Measurements from ENCODE around the gene SGMS1.

DNA sequence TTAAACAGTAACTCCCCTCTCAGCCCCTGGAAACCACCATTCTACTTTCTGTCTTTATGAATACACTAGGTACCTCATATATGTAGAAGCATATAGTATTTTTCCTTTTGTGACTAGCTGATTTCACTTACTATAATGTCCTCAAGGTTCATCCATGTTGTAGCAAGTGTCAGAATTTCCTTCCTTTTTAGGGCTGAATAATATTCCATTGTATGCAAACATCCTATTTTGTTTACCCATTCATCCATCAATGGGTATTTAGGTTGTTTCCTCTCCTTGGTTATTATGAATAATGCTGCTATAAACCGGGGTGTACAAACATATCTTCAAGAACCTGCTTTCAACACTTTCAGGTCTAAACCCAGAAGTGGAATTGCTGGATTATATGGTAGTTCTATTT lies 125.3 kb downstream of the SGMS1 start:
- TF ChIP-seq CTCF (IDR thresholded peaks at IDR 0.05; ENCODE audit: extremely low read depth in 1 of 2, insufficient read depth in 1 of 2, low read depth in 1 of 2, low read length in 2 of 2) (no peak), POLR2A (IDR thresholded peaks at IDR 0.05; ENCODE audit: low read depth, low read length) (no peak), GATA2 (IDR thresholded peaks at IDR 0.05; ENCODE audit: insufficient read depth, insufficient read length, low read depth, low read length) (no peak), JUN (IDR thresholded peaks at IDR 0.05; ENCODE audit: borderline replicate concordance, insufficient read depth, insufficient read length, low read depth) (no peak), POLR2AphosphoS5 (IDR thresholded peaks at IDR 0.05; ENCODE audit: insufficient read depth, low read depth, low read length) (no peak), EZH2 (IDR thresholded peaks at IDR 0.05; ENCODE audit: borderline replicate concordance, low read depth, low read length, severe bottlenecking) (no peak), FOS (IDR thresholded peaks at IDR 0.05; ENCODE audit: borderline replicate concordance, insufficient read depth, low read length) (no peak), MYC (IDR thresholded peaks at IDR 0.05; ENCODE audit: low read depth, low read length) (no peak)
- TF ChIP-seq, protein P1, sequence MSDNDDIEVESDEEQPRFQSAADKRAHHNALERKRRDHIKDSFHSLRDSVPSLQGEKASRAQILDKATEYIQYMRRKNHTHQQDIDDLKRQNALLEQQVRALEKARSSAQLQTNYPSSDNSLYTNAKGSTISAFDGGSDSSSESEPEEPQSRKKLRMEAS (IDR thresholded peaks at IDR 0.05; ENCODE audit: insufficient read depth, insufficient read length), result no peak

Data from endothelial cell of umbilical vein (primary cell).